SK-N-SH treated with all-trans-retinoic acid at 6 μM for 48 hours (cell line): ENCODE data around the gene PUSL1.
A peak's percentile ranks its signal among the peaks of the same experiment; 100 is the strongest.

Experiments
- ATAC-seq: fragments of 200-7000 bp; cut with Tn5 transposase; 3 replicates; pipeline ENCODE4 v1.9.1; 2020; ENCODE audit warnings: mild to moderate bottlenecking, moderate library complexity
- ARNTL ChIP-seq: fragments of 450-650 bp; formaldehyde crosslinking; IDR thresholded peaks from 2 replicates; pipeline ENCODE4 v1.5.0; 2020; ENCODE audit warnings: low read depth, mild to moderate bottlenecking, moderate library complexity, borderline replicate concordance
- BACH2 ChIP-seq: fragments of 250-450 bp; sonication (Bioruptor Pico); IDR thresholded peaks from 2 replicates; pipeline ENCODE4 v1.9.0; 2021; ENCODE audit warnings: mild to moderate bottlenecking, borderline replicate concordance
- CREB5 ChIP-seq: fragments of 250-450 bp; sonication (Bioruptor Pico); IDR thresholded peaks from 2 replicates; pipeline ENCODE4 v1.5.1; 2020; ENCODE audit warnings: low read depth, mild to moderate bottlenecking, moderate library complexity
- CSDC2 ChIP-seq: fragments of 250-450 bp; sonication (Bioruptor Pico); IDR thresholded peaks from 2 replicates; pipeline ENCODE4 v1.5.0; 2020; ENCODE audit warnings: mild to moderate bottlenecking, moderate library complexity
- GLIS3 ChIP-seq: fragments of 250-450 bp; sonication (Bioruptor Pico); IDR thresholded peaks from 2 replicates; pipeline ENCODE4 v1.5.0; 2020; ENCODE audit warnings: mild to moderate bottlenecking, moderate library complexity
- ISL1 ChIP-seq: fragments of 250-450 bp; sonication (Bioruptor Pico); IDR thresholded peaks from 2 replicates; pipeline ENCODE4 v2.1.2; 2022; ENCODE audit warnings: mild to moderate bottlenecking, moderate library complexity
- OSR1 ChIP-seq: fragments of 250-450 bp; sonication (Bioruptor Pico); IDR thresholded peaks from 2 replicates; pipeline ENCODE4 v1.8.0; 2022; ENCODE audit warnings: moderate library complexity, mild to moderate bottlenecking, inconsistent platforms
- PPARA ChIP-seq: fragments of 250-450 bp; sonication (Bioruptor Pico); IDR thresholded peaks from 2 replicates; pipeline ENCODE4 v1.5.0; 2020; ENCODE audit warnings: mild to moderate bottlenecking, borderline replicate concordance
- RARB ChIP-seq: fragments of 250-450 bp; sonication (Bioruptor Pico); IDR thresholded peaks from 2 replicates; pipeline ENCODE4 v1.8.0; 2021; ENCODE audit warnings: mild to moderate bottlenecking, moderate library complexity
- SNAI2 ChIP-seq: fragments of 250-450 bp; sonication (Bioruptor Pico); IDR thresholded peaks from 2 replicates; pipeline ENCODE4 v1.5.0; 2020; ENCODE audit warnings: mild to moderate bottlenecking, moderate library complexity
- TCF4 ChIP-seq: fragments of 250-450 bp; sonication (Bioruptor Pico); IDR thresholded peaks from 2 replicates; pipeline ENCODE4 v1.8.0; 2021; ENCODE audit warnings: mild to moderate bottlenecking, moderate library complexity, borderline replicate concordance
- TOX ChIP-seq: fragments of 250-450 bp; sonication (Bioruptor Pico); IDR thresholded peaks from 2 replicates; pipeline ENCODE4 v1.8.0; 2021; ENCODE audit warnings: mild to moderate bottlenecking, moderate library complexity, borderline replicate concordance
- TSHZ2 ChIP-seq: fragments of 250-450 bp; sonication (Bioruptor Pico); IDR thresholded peaks from 2 replicates; pipeline ENCODE4 v1.5.0; 2020; ENCODE audit warnings: mild to moderate bottlenecking, moderate library complexity
- ZFP30 ChIP-seq: fragments of 450-650 bp; formaldehyde crosslinking; IDR thresholded peaks from 2 replicates; pipeline ENCODE4 v1.5.0; 2022; ENCODE audit warnings: mild to moderate bottlenecking, moderate library complexity
- ZNF565 ChIP-seq: fragments of 450-650 bp; formaldehyde crosslinking; conservative IDR thresholded peaks from 2 replicates; pipeline ENCODE4 v1.5.0; 2020; ENCODE audit warnings: low read depth, mild to moderate bottlenecking, moderate library complexity
- ZNF70 ChIP-seq: fragments of 450-650 bp; formaldehyde crosslinking; IDR thresholded peaks from 2 replicates; pipeline ENCODE4 v1.5.0; 2020; ENCODE audit warnings: mild to moderate bottlenecking, moderate library complexity
- ZNF8 ChIP-seq: fragments of 450-650 bp; formaldehyde crosslinking; IDR thresholded peaks from 2 replicates; pipeline ENCODE4 v1.5.0; 2020; ENCODE audit warnings: mild to moderate bottlenecking, moderate library complexity

PUSL1 gene

GRCh38 chr1:1332031-1332755 lies 23.8 kb downstream of the PUSL1 start:
- TF ChIP-seq RARB (no peak), GLIS3 (CRISPR knock-in tag) (no peak), ZNF565 (CRISPR knock-in tag) (no peak), ISL1 (CRISPR knock-in tag) (no peak), TCF4 (CRISPR knock-in tag) (no peak), PPARA (CRISPR knock-in tag) (no peak), ARNTL (CRISPR knock-in tag) (no peak), CSDC2 (CRISPR knock-in tag) (no peak), TSHZ2 (no peak), SNAI2 (CRISPR knock-in tag) (no peak)
- peak; percentile 8 for ATAC-seq

- TF ChIP-seq ZNF8 (CRISPR knock-in tag): no peak
- no peak for TF ChIP-seq TCF4 (CRISPR knock-in tag)
- TF ChIP-seq CREB5 (CRISPR knock-in tag): no peak
- ATAC-seq: peak; percentile 1; the same call in 1 of the 3 replicates
These were observed 24.5 kb downstream of the PUSL1 start for GRCh38 chr1:1332774-1333480.

- TF ChIP-seq ZNF70 (CRISPR knock-in tag) (no peak), BACH2 (CRISPR knock-in tag) (no peak), CREB5 (CRISPR knock-in tag) (no peak), CSDC2 (CRISPR knock-in tag) (no peak), ZNF8 (CRISPR knock-in tag) (no peak), SNAI2 (CRISPR knock-in tag) (no peak), OSR1 (CRISPR knock-in tag) (no peak), RARB (no peak), ZFP30 (CRISPR knock-in tag) (no peak), TCF4 (CRISPR knock-in tag) (no peak)
- no peak for ATAC-seq
These were observed 25.3 kb downstream of the PUSL1 start for GRCh38 chr1:1333551-1334241.

GRCh38 chr1:1334835-1335234 lies 26.4 kb downstream of the PUSL1 start:
- ATAC-seq: no peak
- TF ChIP-seq SNAI2 (CRISPR knock-in tag) (no peak), ZFP30 (CRISPR knock-in tag) (no peak), TCF4 (CRISPR knock-in tag) (no peak), PPARA (CRISPR knock-in tag) (no peak), OSR1 (CRISPR knock-in tag) (no peak), ISL1 (CRISPR knock-in tag) (no peak), ZNF8 (CRISPR knock-in tag) (no peak), TSHZ2 (no peak), ZNF70 (CRISPR knock-in tag) (no peak), TOX (no peak)
- TF ChIP-seq, all 23 proteins: peak for 0
